ENCODE data around the gene DAPK1.

DNA sequence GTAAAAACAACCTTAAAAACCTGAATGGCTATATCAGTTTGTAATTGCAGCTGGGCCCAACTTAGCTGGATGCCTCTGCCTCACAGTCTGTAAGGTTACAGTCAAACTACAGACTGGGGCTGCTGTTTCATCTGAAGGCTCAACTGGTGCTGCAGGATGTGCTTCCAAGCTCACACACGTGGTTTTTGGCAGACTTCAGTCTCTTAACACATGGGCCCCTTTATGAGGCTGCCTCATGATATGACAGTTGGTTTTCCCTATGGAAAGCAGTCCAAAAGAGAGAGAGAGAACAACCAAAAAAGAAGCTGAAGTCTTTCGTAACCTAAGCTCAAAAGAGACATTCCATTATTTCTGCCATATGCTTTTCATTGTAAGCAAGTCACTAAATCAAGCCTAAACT lies 255.6 kb downstream of the DAPK1 start:
- TF ChIP-seq, protein P1, sequence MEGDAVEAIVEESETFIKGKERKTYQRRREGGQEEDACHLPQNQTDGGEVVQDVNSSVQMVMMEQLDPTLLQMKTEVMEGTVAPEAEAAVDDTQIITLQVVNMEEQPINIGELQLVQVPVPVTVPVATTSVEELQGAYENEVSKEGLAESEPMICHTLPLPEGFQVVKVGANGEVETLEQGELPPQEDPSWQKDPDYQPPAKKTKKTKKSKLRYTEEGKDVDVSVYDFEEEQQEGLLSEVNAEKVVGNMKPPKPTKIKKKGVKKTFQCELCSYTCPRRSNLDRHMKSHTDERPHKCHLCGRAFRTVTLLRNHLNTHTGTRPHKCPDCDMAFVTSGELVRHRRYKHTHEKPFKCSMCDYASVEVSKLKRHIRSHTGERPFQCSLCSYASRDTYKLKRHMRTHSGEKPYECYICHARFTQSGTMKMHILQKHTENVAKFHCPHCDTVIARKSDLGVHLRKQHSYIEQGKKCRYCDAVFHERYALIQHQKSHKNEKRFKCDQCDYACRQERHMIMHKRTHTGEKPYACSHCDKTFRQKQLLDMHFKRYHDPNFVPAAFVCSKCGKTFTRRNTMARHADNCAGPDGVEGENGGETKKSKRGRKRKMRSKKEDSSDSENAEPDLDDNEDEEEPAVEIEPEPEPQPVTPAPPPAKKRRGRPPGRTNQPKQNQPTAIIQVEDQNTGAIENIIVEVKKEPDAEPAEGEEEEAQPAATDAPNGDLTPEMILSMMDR (conservative IDR thresholded peaks at IDR 0.05 in 1 of 2, IDR thresholded peaks at IDR 0.05 in 1 of 2; ENCODE audit: extremely low read depth in 1 of 2, insufficient read depth in 1 of 2, low read depth in 1 of 2, low read length in 2 of 2) = no peak
- TF ChIP-seq EZH2 (IDR thresholded peaks at IDR 0.05; ENCODE audit: borderline replicate concordance, low read length) = no peak
